ENCODE results near the gene LNPK.

Gene LNPK

GRCh38 chr2:175955136-175955535, 46.9 kb downstream of the LNPK start:
- TF ChIP-seq CTCF (conservative IDR thresholded peaks at IDR 0.05; ENCODE audit: low read depth) = no peak
- CTCF ChIA-PET = interaction anchor here (0.9 kb wide), 1 partner anchor 9 kb away, joined by 3 read pairs; no protein-coding TSS in a partner anchor
- POLR2A ChIA-PET (ENCODE audit: low non-redundant PET) = no interaction called here
- H3K27ac ChIP-seq = no peak overlapping the region
- DNase-seq (ENCODE audit: low spot score) = no peak

GRCh38 chr2:175950512-175950911, 51.6 kb downstream of the LNPK start:
- no peak for TF ChIP-seq CTCF (conservative IDR thresholded peaks at IDR 0.05; ENCODE audit: low read depth)
- POLR2A ChIA-PET (ENCODE audit: low non-redundant PET) = no interaction called here

GRCh38 chr2:175948191-175948590, 53.9 kb downstream of the LNPK start:
- DNase-seq (ENCODE audit: low spot score) = no peak
- ChIA-PET CTCF (interaction anchor here (0.5 to 0.6 kb wide), 2 partner anchors 23 to 105 kb away, joined by 3 read pairs; no protein-coding TSS in a partner anchor), POLR2A (ENCODE audit: low non-redundant PET) (no interaction called here)
- H3K27ac ChIP-seq = no peak overlapping the region
- TF ChIP-seq CTCF (conservative IDR thresholded peaks at IDR 0.05; ENCODE audit: low read depth) = no peak

More at GRCh38 chr2:175950512-175950911, 51.6 kb downstream of the LNPK start:
- DNase-seq (ENCODE audit: low spot score) = no peak
- CTCF ChIA-PET = interaction anchor here (0.7 to 0.8 kb wide), 2 partner anchors 10 to 19 kb away, joined by 3 read pairs; no protein-coding TSS in a partner anchor
- no peak overlapping the region for H3K27ac ChIP-seq

- POLR2A ChIA-PET (ENCODE audit: low non-redundant PET) = no interaction called here
Measured at GRCh38 chr2:175947073-175947472, 55.0 kb downstream of the LNPK start.

GRCh38 chr2:175941699-175942098, 60.4 kb downstream of the LNPK start:
- POLR2A ChIA-PET (ENCODE audit: low non-redundant PET) = no interaction called here
- no peak for DNase-seq (ENCODE audit: low spot score)
- H3K27ac ChIP-seq = no peak overlapping the region
- no peak for TF ChIP-seq CTCF (conservative IDR thresholded peaks at IDR 0.05; ENCODE audit: low read depth)
- CTCF ChIA-PET = no interaction called here

More at GRCh38 chr2:175947073-175947472, 55.0 kb downstream of the LNPK start:
- no peak for DNase-seq (ENCODE audit: low spot score)
- H3K27ac ChIP-seq = no peak overlapping the region
- no peak for TF ChIP-seq CTCF (conservative IDR thresholded peaks at IDR 0.05; ENCODE audit: low read depth)
- CTCF ChIA-PET = interaction anchor here (0.7 kb wide), 1 partner anchor 180 kb away, joined by 3 read pairs; no protein-coding TSS in a partner anchor

- no peak for DNase-seq (ENCODE audit: low spot score)
- CTCF ChIA-PET = interaction anchor here (0.7 kb wide), 1 partner anchor 51 kb away, joined by 3 read pairs; no protein-coding TSS in a partner anchor
- POLR2A ChIA-PET (ENCODE audit: low non-redundant PET) = no interaction called here
- no peak for TF ChIP-seq CTCF (conservative IDR thresholded peaks at IDR 0.05; ENCODE audit: low read depth)
- no peak overlapping the region for H3K27ac ChIP-seq
Measured at GRCh38 chr2:175937216-175937615, 64.9 kb downstream of the LNPK start.
